ENCODE data around the gene SLC39A13. TPM values are rescaled to one million over a fixed set of nuclear protein-coding genes. Genes with fewer than 3 reads are reported as not detected.

The SLC39A13 gene
- total and polyA plus RNA-seq, 2 of the 13 experiments (the other 11 are each of a cell fraction or from before 2014, with no cell fraction given): 15.3 to 30.5 TPM

DNA sequence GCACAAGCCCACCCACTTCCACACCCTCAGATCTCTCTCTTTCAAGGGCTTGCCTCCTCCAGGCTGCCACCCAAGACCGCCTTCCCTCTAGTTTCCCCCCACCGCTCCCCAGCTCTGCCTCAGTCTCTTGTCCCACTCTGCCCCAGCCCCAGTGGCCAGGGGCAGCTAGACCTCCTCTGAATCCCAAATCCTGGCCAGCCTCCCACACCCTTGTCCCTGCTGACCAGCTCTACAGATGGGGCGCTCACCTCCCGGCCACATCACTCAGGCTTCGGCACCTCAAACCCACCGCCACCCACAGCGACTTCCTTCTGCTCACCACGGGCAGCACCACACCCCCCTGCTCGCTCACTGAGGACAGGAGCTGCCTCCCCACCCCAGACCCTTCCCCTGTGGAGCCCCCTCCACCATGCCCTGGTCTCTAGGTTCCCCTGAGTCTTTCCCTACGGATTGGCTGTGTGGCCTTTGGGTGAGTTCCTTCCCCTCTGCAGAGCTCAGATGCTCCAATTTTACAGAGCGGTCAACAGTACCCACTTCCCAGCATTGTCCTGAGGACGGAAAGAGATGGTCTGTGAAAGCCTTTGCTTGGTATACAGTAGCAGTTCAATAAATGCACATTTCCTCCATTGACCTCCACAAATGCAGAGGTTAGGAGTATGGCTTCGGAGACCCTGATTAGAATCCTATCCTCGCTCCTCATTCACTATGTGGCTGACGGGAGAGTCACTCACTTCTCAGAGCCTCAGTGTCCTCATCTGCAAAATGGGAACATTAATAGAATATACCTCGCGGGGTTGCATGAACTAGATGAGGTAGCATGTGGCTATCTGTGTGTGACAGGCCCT lies 18.6 kb upstream of the SLC39A13 start:
- in situ Hi-C loops (cut with HindIII; ENCODE audit: extremely low pct_ligation_motif_present, low pct_unique_long_range_greater_than_20kb) (no loop called here), intact Hi-C loops (cut with micrococcal nuclease; ENCODE audit: unreplicated experiment) (no loop called here)
- Histone ChIP-seq H3K36me3 (replicated peaks in 1 of 2; ENCODE audit: control insufficient read depth in 1 of 2, insufficient read depth in 2 of 2, low read length in 2 of 2) (no peaks in the 10 kb centered on the region), H3K27me3 (ENCODE audit: control insufficient read depth in 1 of 2, insufficient read depth in 2 of 2, low read length in 2 of 2) (peaks cover 0 to 5% of the 10 kb centered on the region in 2 experiments; a peak in 2 of 5 replicates), H3K79me2 (ENCODE audit: insufficient read depth, low read length) (no peaks in the 10 kb centered on the region), H3K4me3 (replicated peaks in 1 of 3; ENCODE audit: insufficient read depth in 1 of 3, low read depth in 2 of 3, low read length in 3 of 3) (no peak overlapping the region), H2AFZ (ENCODE audit: low read length) (no peak overlapping the region), H3K27ac (ENCODE audit: extremely low read length, insufficient read depth, low read length) (no peak overlapping the region), H3K9ac (ENCODE audit: insufficient read depth, low read depth, low read length) (no peak overlapping the region), H3K4me1 (ENCODE audit: insufficient read depth, low read length) (peaks cover 52% of the 10 kb centered on the region), H3K9me3 (ENCODE audit: low read length) (no peaks in the 10 kb centered on the region), H3K4me2 (ENCODE audit: low read depth, low read length) (no peak overlapping the region), H4K20me1 (ENCODE audit: insufficient read depth, low read length) (no peaks in the 10 kb centered on the region)
- WGBS (ENCODE audit: low lambda C conversion rate): 69% methylated on average over 17 of the region's 17 CpGs
- ChIA-PET CTCF (ENCODE audit: low intra/inter-chr PET ratio, low total read pairs) (no interaction called here), POLR2A (interaction anchor here (1.2 kb wide), 1 partner anchor 18 kb away, joined by 3 read pairs; no protein-coding TSS in a partner anchor)
- BruUV-seq (replicated peaks): no TSS peak
- FAIRE-seq (no peak), DNase-seq (ENCODE audit: low spot score) (no peak), ATAC-seq (no peak)
- peak; percentile 87 for TF ChIP-seq ZNF629 (CRISPR knock-in tag; conservative IDR thresholded peaks at IDR 0.05)
- no peak for TF ChIP-seq THYN1 (CRISPR knock-in tag; IDR thresholded peaks at IDR 0.05; ENCODE audit: borderline replicate concordance, low read depth)
- no peak for TF ChIP-seq ZFP62 (CRISPR knock-in tag; IDR thresholded peaks at IDR 0.05)
- TF ChIP-seq ZKSCAN8 (CRISPR knock-in tag; IDR thresholded peaks at IDR 0.05; ENCODE audit: borderline replicate concordance): peak; percentile 91
- no peak for TF ChIP-seq KMT2A (CRISPR knock-in tag; IDR thresholded peaks at IDR 0.05)

DNA sequence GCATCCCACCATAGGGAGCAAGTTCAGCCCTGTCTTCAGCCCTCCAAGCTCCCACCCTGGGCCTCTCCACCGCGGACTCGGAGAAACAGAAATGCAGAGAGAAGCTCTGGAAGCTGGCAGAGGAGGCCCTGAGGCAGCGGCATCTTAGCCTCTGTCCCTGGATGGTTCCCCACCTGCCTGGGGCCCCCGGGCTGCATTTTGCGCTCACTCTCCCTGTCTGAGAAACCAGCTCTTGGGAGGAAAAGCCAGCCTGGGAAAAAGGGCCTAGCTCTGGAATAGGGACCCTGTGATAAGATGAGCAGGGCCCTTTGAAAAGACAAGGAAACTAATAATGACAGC lies 18.0 kb upstream of the SLC39A13 start:
- intact Hi-C loops (cut with micrococcal nuclease; ENCODE audit: unreplicated experiment) (no loop called here), in situ Hi-C loops (cut with HindIII; ENCODE audit: extremely low pct_ligation_motif_present, low pct_unique_long_range_greater_than_20kb) (no loop called here)
- no peaks in the 10 kb centered on the region for H3K9me3 ChIP-seq (ENCODE audit: low read length)
- H3K4me1 ChIP-seq (ENCODE audit: insufficient read depth, low read length): peaks cover 58% of the 10 kb centered on the region
- ATAC-seq (no peak), DNase-seq (ENCODE audit: low spot score) (no peak), FAIRE-seq (no peak)
- no peaks in the 10 kb centered on the region for H4K20me1 ChIP-seq (ENCODE audit: insufficient read depth, low read length)
- no peaks in the 10 kb centered on the region for H3K36me3 ChIP-seq (replicated peaks in 1 of 2; ENCODE audit: control insufficient read depth in 1 of 2, insufficient read depth in 2 of 2, low read length in 2 of 2)
- H3K79me2 ChIP-seq (ENCODE audit: insufficient read depth, low read length): no peaks in the 10 kb centered on the region
- H3K27me3 ChIP-seq (ENCODE audit: control insufficient read depth in 1 of 2, insufficient read depth in 2 of 2, low read length in 2 of 2): peaks cover 0 to 5% of the 10 kb centered on the region in 2 experiments; a peak in 2 of 5 replicates
- no peak overlapping the region for H3K4me3 ChIP-seq (replicated peaks in 1 of 3; ENCODE audit: insufficient read depth in 1 of 3, low read depth in 2 of 3, low read length in 3 of 3)
- H3K9ac ChIP-seq (ENCODE audit: insufficient read depth, low read depth, low read length): no peak overlapping the region
- no peak for TF ChIP-seq CREB1 (IDR thresholded peaks at IDR 0.05)
- no peak for TF ChIP-seq CREB1 (CRISPR knock-in tag; IDR thresholded peaks at IDR 0.05)
- TF ChIP-seq MTA1 (CRISPR knock-in tag; IDR thresholded peaks at IDR 0.05; ENCODE audit: borderline replicate concordance): no peak
- no peak for TF ChIP-seq DNMT3B (CRISPR knock-in tag; conservative IDR thresholded peaks at IDR 0.05)
- ChIA-PET CTCF (ENCODE audit: low intra/inter-chr PET ratio, low total read pairs) (no interaction called here), POLR2A (no interaction called here)
- WGBS (ENCODE audit: low lambda C conversion rate): 83% methylated on average over 6 of the region's 6 CpGs
- no peak overlapping the region for H3K4me2 ChIP-seq (ENCODE audit: low read depth, low read length)
- H3K27ac ChIP-seq (ENCODE audit: extremely low read length, insufficient read depth, low read length): no peak overlapping the region
- BruUV-seq (replicated peaks): no TSS peak
- H2AFZ ChIP-seq (ENCODE audit: low read length): no peak overlapping the region
